GM21723 (cell line): ENCODE results near the gene ECE2.

Experiments
- ATAC-seq: cut with Tn5 transposase; IDR thresholded peaks from one replicate; pipeline ENCODE4 v1.9.1; 2021; ENCODE audit warnings: mild to moderate bottlenecking, moderate library complexity; ENCODE audit not compliant: unreplicated experiment

Gene ECE2

GRCh38 chr3:184275961-184276910 lies at the start of gene ECE2:
ECE2 (plus strand) TSS chr3:184276022; CDS start chr3:184276154, 132 bp downstream.
- no peak for ATAC-seq

GRCh38 chr3:184227481-184227935 lies 48.3 kb upstream of the ECE2 start:
- ATAC-seq: peak; percentile 57

- ATAC-seq: no peak
Observed at GRCh38 chr3:184228376-184229137, 47.3 kb upstream of the ECE2 start.

GRCh38 chr3:184229394-184230080 lies 46.3 kb upstream of the ECE2 start, which contains the start of gene VWA5B2:
VWA5B2 (plus strand) TSS chr3:184229585; CDS start chr3:184230529, 944 bp downstream.
- peak; percentile 73 for ATAC-seq

GRCh38 chr3:184230081-184230602 lies 45.7 kb upstream of the ECE2 start:
- ATAC-seq: no peak

- no peak for ATAC-seq
Observed at GRCh38 chr3:184230603-184231528, 45.0 kb upstream of the ECE2 start.

GRCh38 chr3:184231671-184232070 lies 44.2 kb upstream of the ECE2 start:
- no peak for ATAC-seq

- ATAC-seq: no peak
Observed at GRCh38 chr3:184233127-184233843, 42.5 kb upstream of the ECE2 start.

- ATAC-seq: no peak
Observed at GRCh38 chr3:184234224-184234623, 41.6 kb upstream of the ECE2 start.

GRCh38 chr3:184234671-184235380 lies 41.0 kb upstream of the ECE2 start:
- no peak for ATAC-seq

- no peak for ATAC-seq
Observed at GRCh38 chr3:184235381-184236032, 40.3 kb upstream of the ECE2 start.

- ATAC-seq: no peak
Observed at GRCh38 chr3:184236033-184236410, 39.8 kb upstream of the ECE2 start.

- ATAC-seq: no peak
Observed at GRCh38 chr3:184236636-184237035, 39.2 kb upstream of the ECE2 start.

GRCh38 chr3:184237211-184237610 lies 38.6 kb upstream of the ECE2 start:
- no peak for ATAC-seq

GRCh38 chr3:184237807-184238206 lies 38.0 kb upstream of the ECE2 start:
- ATAC-seq: no peak

- ATAC-seq: no peak
Observed at GRCh38 chr3:184238246-184238818, 37.5 kb upstream of the ECE2 start.

- no peak for ATAC-seq
Observed at GRCh38 chr3:184239221-184239620, 36.6 kb upstream of the ECE2 start.

- no peak for ATAC-seq
Observed at GRCh38 chr3:184239708-184240107, 36.1 kb upstream of the ECE2 start.
